Adrenal gland (tissue), 12 donors: Measurements from ENCODE around the gene S100A4. TPM values are rescaled to one million over a fixed set of nuclear protein-coding genes. Genes with fewer than 3 reads are reported as not detected.
A peak's percentile ranks its signal among the peaks of the same experiment; 100 is the strongest.

Experiments
- DNase-seq, 7 donors: peaks; one replicate each; pipeline ENCODE4 v3.0.0-alpha.2; 2019 to 2020
- H3K27ac ChIP-seq, 5 donors: fragments of 200-600 bp; sonication (generic) in 4 of 5; 1 replicate in 3 of 5; 2 replicates in 2 of 5; pipeline versions ENCODE4 v1.5.1 to v1.8.0; 2016 to 2020; ENCODE audit warnings: mild to moderate bottlenecking in 1 of 5
- H3K27me3 ChIP-seq: fragments of 200-600 bp; 2 replicates; pipeline ENCODE4 v1.8.0; 2021
- H3K36me3 ChIP-seq, 2 donors: fragments of 200-600 bp; replicated peaks in 1 of 2; 1 replicate in 1 of 2; 2 replicates in 1 of 2; pipeline versions ENCODE4 v1.5.1 to v1.8.0; 2018 to 2022
- H3K4me1 ChIP-seq, 2 donors: fragments of 200-600 bp; replicated peaks in 1 of 2; 1 replicate in 1 of 2; 2 replicates in 1 of 2; pipeline versions ENCODE4 v1.5.1 to v1.8.0; 2018 to 2021
- H3K4me3 ChIP-seq, 4 donors: fragments of 200-600 bp; sonication (generic) in 3 of 4; one replicate each; pipeline ENCODE4 v1.5.1; 2016 to 2018
- H3K9me3 ChIP-seq, 3 donors: fragments of 200-600 bp; sonication (generic) in 1 of 3; replicated peaks in 1 of 3; 1 replicate in 2 of 3; 2 replicates in 1 of 3; pipeline versions ENCODE4 v1.5.1 to v1.8.0; 2016 to 2021
- POLR2A ChIP-seq, 2 donors: fragments of 450-650 bp; IDR thresholded peaks; one replicate each; pipeline ENCODE4 v1.6.1; 2017; ENCODE audit warnings: antibody characterized with exemption in 2 of 2, mild to moderate bottlenecking in 2 of 2, moderate library complexity in 1 of 2
- WGBS, 4 donors: extraction: QIAGEN DNeasy Blood & Tissue Kit in 2 of 4; methylation state at CpG; one replicate each; pipeline versions ENCODE4 v1.1.5 to v1.1.7; 2013 to 2017; 5-methylcytosine and 5-hydroxymethylcytosine counted together
- intact Hi-C, 2 donors: fragments of 100-400 bp; cut with DNase I; formaldehyde crosslinking; loops; one replicate each; pipeline versions ENCODE4 v1.14.1 to v1.15.0; 2022 to 2023
- polyA plus RNA-seq, 3 donors: library from polyadenylated mRNA; stranded (reverse); fragments of 200-250 nt in 2 of 3; fragments of 350-450 nt in 1 of 3; fragmentation: Illumina TruSeq in 1 of 3; extraction: RNeasy Lipid Tissue Mini Kit (QIAGEN cat#74804) in 1 of 3; gene quantifications; one replicate each; pipeline ENCODE4 v1.2.3, GENCODE V29; 2013 to 2014
- total RNA-seq, 9 donors: library from RNA; depleted of rRNA in 4 of 9; stranded (reverse); fragments of >200 nt in 4 of 9; fragments of 120-200 nt in 1 of 9; fragmentation: NEBNext Ultra II Directional in 1 of 9; extraction: Animal tissue kit (Norgen Biotek cat#: 25700) in 1 of 9; gene quantifications; one replicate each; pipeline versions ENCODE4 v1.1.0 to v1.2.4, GENCODE V29; 2013 to 2023
- TF ChIP-seq, protein P1 (sequence below), 6 experiments: fragments of 450-650 bp in 4 of 6; fragments of 200-600 bp in 2 of 6; sonication (generic) in 1 of 6; IDR thresholded peaks; 1 replicate in 5 of 6; 2 replicates in 1 of 6; pipeline versions ENCODE4 v1.5.1 to v1.8.0; 2016 to 2021; ENCODE audit warnings: antibody characterized with exemption in 6 of 6, mild to moderate bottlenecking in 2 of 6, moderate library complexity in 1 of 6
- donor health status: healthy with polysubstance abuse.
- donor health status: Bipolar disorder and iron deficiency.
- donor health status: DM: yes; HTN: yes; CAD: no.
- donor health status: DM: no; HTN: no; CAD: no.
- donor health status: DM: no; HTN: no; CAD: no.
- donor health status: DM: yes; HTN: yes; CAD: no.

The S100A4 gene
- total and polyA plus RNA-seq, 12 donors: 7.9 to 742 (median 99.9) TPM

DNA sequence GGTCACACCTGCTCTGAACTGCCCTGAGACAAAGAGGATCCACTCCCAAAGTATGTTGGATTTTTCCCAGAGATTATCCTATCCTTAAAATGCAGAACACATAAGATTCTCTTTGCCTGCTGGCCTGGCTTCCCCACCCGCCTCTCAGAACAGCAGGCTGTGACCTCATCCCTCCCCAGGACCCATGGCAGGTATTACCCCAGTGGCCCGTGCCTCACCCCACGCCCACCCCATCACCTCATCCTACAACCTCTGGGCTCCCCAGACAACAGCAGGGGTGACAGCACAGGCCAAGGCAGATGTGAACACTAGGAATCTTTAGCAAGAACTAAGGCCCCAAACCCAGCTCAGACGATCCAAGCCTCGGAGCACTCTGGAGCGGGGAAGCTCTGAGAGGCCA is 50.1 kb downstream of the S100A4 start:
- 51 to 86% (median 66%) methylated on average over 2 to 6 of the region's 6 CpGs for WGBS, 4 donors
- intact Hi-C loops: loop anchor here (2.0 to 5.0 kb wide), 3 partner anchors 38 to 143 kb away; no protein-coding TSS in a partner anchor
- no peak for DNase-seq
- peaks cover 0 to 10% of the 10 kb centered on the region in 2 donors for H3K4me1 ChIP-seq
- H3K27me3 ChIP-seq: no peaks in the 10 kb centered on the region
- no peak overlapping the region for H3K4me3 ChIP-seq
- TF ChIP-seq POLR2A (IDR thresholded peaks at IDR 0.05): no peak
- TF ChIP-seq, protein P1, sequence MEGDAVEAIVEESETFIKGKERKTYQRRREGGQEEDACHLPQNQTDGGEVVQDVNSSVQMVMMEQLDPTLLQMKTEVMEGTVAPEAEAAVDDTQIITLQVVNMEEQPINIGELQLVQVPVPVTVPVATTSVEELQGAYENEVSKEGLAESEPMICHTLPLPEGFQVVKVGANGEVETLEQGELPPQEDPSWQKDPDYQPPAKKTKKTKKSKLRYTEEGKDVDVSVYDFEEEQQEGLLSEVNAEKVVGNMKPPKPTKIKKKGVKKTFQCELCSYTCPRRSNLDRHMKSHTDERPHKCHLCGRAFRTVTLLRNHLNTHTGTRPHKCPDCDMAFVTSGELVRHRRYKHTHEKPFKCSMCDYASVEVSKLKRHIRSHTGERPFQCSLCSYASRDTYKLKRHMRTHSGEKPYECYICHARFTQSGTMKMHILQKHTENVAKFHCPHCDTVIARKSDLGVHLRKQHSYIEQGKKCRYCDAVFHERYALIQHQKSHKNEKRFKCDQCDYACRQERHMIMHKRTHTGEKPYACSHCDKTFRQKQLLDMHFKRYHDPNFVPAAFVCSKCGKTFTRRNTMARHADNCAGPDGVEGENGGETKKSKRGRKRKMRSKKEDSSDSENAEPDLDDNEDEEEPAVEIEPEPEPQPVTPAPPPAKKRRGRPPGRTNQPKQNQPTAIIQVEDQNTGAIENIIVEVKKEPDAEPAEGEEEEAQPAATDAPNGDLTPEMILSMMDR (IDR thresholded peaks at IDR 0.05): no peak
- no peaks in the 10 kb centered on the region for H3K36me3 ChIP-seq
- no peaks in the 10 kb centered on the region for H3K9me3 ChIP-seq
- no peak overlapping the region for H3K27ac ChIP-seq

- peak; percentile 62 to 87 (median 77) for DNase-seq
- no peak for TF ChIP-seq POLR2A (IDR thresholded peaks at IDR 0.05)
- TF ChIP-seq, protein P1 (IDR thresholded peaks at IDR 0.05): peak; percentile 93 to 99 (median 94)
- Histone ChIP-seq H3K27me3 (no peaks in the 10 kb centered on the region), H3K36me3 (no peaks in the 10 kb centered on the region), H3K9me3 (no peaks in the 10 kb centered on the region), H3K4me3 (no peak overlapping the region), H3K27ac (no peak overlapping the region), H3K4me1 (peaks cover 0 to 12% of the 10 kb centered on the region in 2 donors)
- WGBS, 4 donors: 36 to 50% (median 44%) methylated on average over 6 of the region's 6 CpGs
- intact Hi-C loops: loop anchor here (2.0 to 5.0 kb wide), 3 partner anchors 38 to 143 kb away; no protein-coding TSS in a partner anchor
Observed at GRCh38 chr1:153494976-153495535, 50.5 kb downstream of the S100A4 start.

Other genes starting within 250 kb of the S100A4 start
- gene PGLYRP3, start 232.9 kb downstream of the S100A4 start, total RNA-seq: not detected
- not detected for gene PGLYRP3, start 232.9 kb downstream of the S100A4 start, polyA plus RNA-seq
- gene PGLYRP4, start 197.0 kb downstream of the S100A4 start, total RNA-seq: not detected
- not detected for gene PGLYRP4, start 197.0 kb downstream of the S100A4 start, polyA plus RNA-seq
- gene S100A9, start 188.0 kb downstream of the S100A4 start, total RNA-seq: 100 to 1,000 TPM in 6 of 9 donors, 10 to 100 TPM in 3; 30.6 to 544 (median 165) TPM
- gene S100A9, start 188.0 kb downstream of the S100A4 start, polyA plus RNA-seq: 100 to 1,000 TPM in 2 of 3 donors, 10 to 100 TPM in 1; 73.9 to 228 (median 151) TPM
- 1 to 10 TPM in 6 of 9 donors, not detected in 3; 1.1 to 4.6 (median 1.6) TPM for gene S100A12, start 170.2 kb downstream of the S100A4 start, total RNA-seq
- gene S100A12, start 170.2 kb downstream of the S100A4 start, polyA plus RNA-seq: 1 to 10 TPM; 4.7 to 9.1 (median 5.9) TPM
- gene S100A8, start 154.7 kb downstream of the S100A4 start, total RNA-seq: 100 to 1,000 TPM in 2 of 9 donors, 10 to 100 TPM in 6, 1 to 10 TPM in 1; 3.4 to 257 (median 55.0) TPM
- 100 to 1,000 TPM in 2 of 3 donors, 10 to 100 TPM in 1; 27.6 to 231 (median 164) TPM for gene S100A8, start 154.7 kb downstream of the S100A4 start, polyA plus RNA-seq
- gene S100A7A, start 129.3 kb downstream of the S100A4 start, total RNA-seq: not detected
- not detected for gene S100A7A, start 129.3 kb downstream of the S100A4 start, polyA plus RNA-seq
- gene S100A7, start 85.2 kb downstream of the S100A4 start, total RNA-seq: not detected
- gene S100A7, start 85.2 kb downstream of the S100A4 start, polyA plus RNA-seq: not detected
- 100 to 1,000 TPM in 8 of 9 donors, 10 to 100 TPM in 1; 39.4 to 609 (median 369) TPM for gene S100A6, start 9.8 kb downstream of the S100A4 start, total RNA-seq
- gene S100A6, start 9.8 kb downstream of the S100A4 start, polyA plus RNA-seq: 1,000 to 10,000 TPM in 2 of 3 donors, 100 to 1,000 TPM in 1; 121 to 4,129 (median 3,763) TPM
- gene S100A5, start 4.9 kb downstream of the S100A4 start, total RNA-seq: under 1 TPM in 1 of 9 donors, not detected in 8; 0.17 TPM
- gene S100A5, start 4.9 kb downstream of the S100A4 start, polyA plus RNA-seq: not detected
- 1 to 10 TPM in 2 of 9 donors, under 1 TPM in 3, not detected in 4; 0.28 to 2.9 (median 0.54) TPM for gene S100A3, start 3.5 kb upstream of the S100A4 start, total RNA-seq
- gene S100A3, start 3.5 kb upstream of the S100A4 start, polyA plus RNA-seq: 1 to 10 TPM in 2 of 3 donors, not detected in 1; 1.9 to 3.8 TPM
- gene S100A2, start 20.0 kb upstream of the S100A4 start, total RNA-seq: 10 to 100 TPM in 1 of 9 donors, 1 to 10 TPM in 5, under 1 TPM in 2, not detected in 1; 0.31 to 44.1 (median 1.2) TPM
- gene S100A2, start 20.0 kb upstream of the S100A4 start, polyA plus RNA-seq: 1 to 10 TPM in 2 of 3 donors, under 1 TPM in 1; 0.48 to 4.2 (median 3.8) TPM
- 100 to 1,000 TPM in 2 of 9 donors, 10 to 100 TPM in 7; 26.2 to 126 (median 71.3) TPM for gene S100A16, start 67.3 kb upstream of the S100A4 start, total RNA-seq
- 100 to 1,000 TPM in 1 of 3 donors, 10 to 100 TPM in 2; 61.5 to 128 (median 95.3) TPM for gene S100A16, start 67.3 kb upstream of the S100A4 start, polyA plus RNA-seq
- gene S100A14, start 70.5 kb upstream of the S100A4 start, total RNA-seq: under 1 TPM in 3 of 9 donors, not detected in 6; 0.32 to 0.90 (median 0.53) TPM
- 1 to 10 TPM in 1 of 3 donors, under 1 TPM in 1, not detected in 1; 0.88 to 2.2 TPM for gene S100A14, start 70.5 kb upstream of the S100A4 start, polyA plus RNA-seq
- 100 to 1,000 TPM in 7 of 9 donors, 10 to 100 TPM in 2; 57.6 to 289 (median 126) TPM for gene S100A13, start 81.7 kb upstream of the S100A4 start, total RNA-seq
- 100 to 1,000 TPM; 185 to 266 (median 235) TPM for gene S100A13, start 81.7 kb upstream of the S100A4 start, polyA plus RNA-seq
- 1 to 10 TPM in 3 of 9 donors, under 1 TPM in 2, not detected in 4; 0.55 to 3.8 (median 1.8) TPM for gene S100A1, start 82.6 kb upstream of the S100A4 start, total RNA-seq
- gene S100A1, start 82.6 kb upstream of the S100A4 start, polyA plus RNA-seq: 10 to 100 TPM in 2 of 3 donors, 1 to 10 TPM in 1; 1.1 to 12.3 (median 10.9) TPM
- 10 to 100 TPM; 35.5 to 74.9 (median 55.7) TPM for gene CHTOP, start 88.3 kb upstream of the S100A4 start, total RNA-seq
- gene CHTOP, start 88.3 kb upstream of the S100A4 start, polyA plus RNA-seq: 10 to 100 TPM; 59.1 to 83.3 (median 71.2) TPM
- gene SNAPIN, start 112.9 kb upstream of the S100A4 start, total RNA-seq: 100 to 1,000 TPM in 3 of 9 donors, 10 to 100 TPM in 6; 48.3 to 176 (median 79.4) TPM
- gene SNAPIN, start 112.9 kb upstream of the S100A4 start, polyA plus RNA-seq: 10 to 100 TPM; 37.7 to 50.8 (median 40.6) TPM
- 100 to 1,000 TPM in 6 of 9 donors, 10 to 100 TPM in 3; 77.7 to 249 (median 107) TPM for gene ILF2, start 125.2 kb upstream of the S100A4 start, total RNA-seq
- gene ILF2, start 125.2 kb upstream of the S100A4 start, polyA plus RNA-seq: 100 to 1,000 TPM in 1 of 3 donors, 10 to 100 TPM in 2; 42.2 to 397 (median 45.6) TPM
- 10 to 100 TPM in 8 of 9 donors, 1 to 10 TPM in 1; 7.9 to 29.3 (median 19.3) TPM for gene NPR1, start 132.9 kb upstream of the S100A4 start, total RNA-seq
- gene NPR1, start 132.9 kb upstream of the S100A4 start, polyA plus RNA-seq: 10 to 100 TPM; 10.4 to 47.9 (median 39.4) TPM
- gene INTS3, start 182.2 kb upstream of the S100A4 start, total RNA-seq: 10 to 100 TPM; 40.7 to 88.1 (median 54.3) TPM
- 100 to 1,000 TPM in 2 of 3 donors, 10 to 100 TPM in 1; 60.2 to 148 (median 114) TPM for gene INTS3, start 182.2 kb upstream of the S100A4 start, polyA plus RNA-seq
- gene SLC27A3, start 229.6 kb upstream of the S100A4 start, total RNA-seq: 10 to 100 TPM in 7 of 9 donors, 1 to 10 TPM in 2; 9.5 to 25.4 (median 14.1) TPM
- gene SLC27A3, start 229.6 kb upstream of the S100A4 start, polyA plus RNA-seq: 10 to 100 TPM; 11.7 to 85.0 (median 62.3) TPM